ENCODE measurements around the gene FSD1L. TPM values are rescaled to one million over a fixed set of nuclear protein-coding genes. Genes with fewer than 3 reads are reported as not detected.
A peak's percentile ranks its signal among the peaks of the same experiment; 100 is the strongest.

The FSD1L gene
- total RNA-seq, 1 donor: 1.6 TPM

DNA sequence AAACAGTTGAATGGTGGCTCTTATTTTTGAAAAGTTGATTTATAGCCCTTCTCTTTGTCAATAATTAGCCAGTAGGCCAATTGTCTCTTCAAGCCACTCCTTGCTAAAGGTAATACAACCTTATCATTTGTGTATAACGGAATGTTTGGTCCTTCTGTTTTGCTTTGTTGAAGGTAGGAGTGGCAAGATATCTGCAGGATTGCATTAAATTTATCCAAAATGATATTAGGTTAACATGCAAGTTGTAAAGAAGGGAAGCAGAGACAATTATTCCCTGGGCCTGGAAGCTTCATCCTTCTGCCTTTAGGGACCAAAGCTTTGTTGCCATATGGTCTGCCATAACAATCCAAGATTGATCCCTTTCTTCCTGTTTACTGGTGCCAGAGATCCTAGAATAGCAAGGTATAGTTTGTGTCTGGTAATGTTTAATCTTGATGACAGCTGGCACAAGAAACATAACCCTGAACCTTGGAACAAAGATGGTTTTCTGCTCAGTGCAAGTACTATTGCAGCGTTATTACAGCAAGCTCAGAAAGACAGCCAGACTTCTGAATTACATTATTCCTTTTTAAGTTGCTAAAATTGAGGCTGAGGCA is 15.5 kb upstream of the FSD1L start:
- no peak for DNase-seq (ENCODE audit: low read depth in 2 of 3, low spot score in 2 of 3)

DNA sequence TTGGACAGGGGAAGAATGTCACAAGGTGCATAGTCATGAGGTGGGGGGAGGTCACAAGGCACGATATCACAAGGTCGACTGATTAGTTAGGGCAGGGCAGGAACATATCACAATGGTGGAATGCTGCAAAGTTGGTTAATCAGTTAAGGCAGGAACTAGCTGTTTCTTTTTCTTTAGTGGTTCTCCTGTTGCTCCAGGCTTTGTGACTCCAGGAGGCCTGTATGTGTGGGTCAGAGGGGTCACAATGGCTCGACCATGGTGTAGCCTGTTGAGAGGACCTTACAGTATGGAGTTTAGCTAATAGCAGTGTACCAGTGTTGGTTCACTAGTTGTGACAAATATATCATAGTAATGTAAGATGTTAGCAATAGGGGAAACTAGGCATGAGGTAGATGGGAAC is 12.4 kb upstream of the FSD1L start:
- no peak for DNase-seq (ENCODE audit: low read depth in 2 of 3, low spot score in 2 of 3)

DNA sequence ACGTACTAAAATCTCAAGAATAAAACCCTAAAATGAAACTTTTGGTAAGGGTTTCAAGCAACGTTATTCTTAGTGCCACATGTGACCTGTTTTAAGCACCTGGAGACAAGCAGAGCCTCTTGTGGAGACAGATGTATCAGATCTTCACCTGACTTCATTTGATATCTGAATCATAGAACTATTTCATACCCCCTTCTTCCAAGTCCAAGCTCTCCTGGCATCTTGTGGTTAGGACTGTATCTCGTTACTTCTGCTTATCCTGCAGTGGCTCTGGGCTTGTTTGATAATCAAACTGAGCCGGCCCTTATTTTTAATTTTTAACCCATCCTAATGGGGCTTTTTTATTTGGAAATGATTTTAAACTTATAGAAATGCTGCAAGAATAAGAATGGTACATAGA is 11.1 kb upstream of the FSD1L start:
- DNase-seq (ENCODE audit: low read depth in 2 of 3, low spot score in 2 of 3): no peak

DNA sequence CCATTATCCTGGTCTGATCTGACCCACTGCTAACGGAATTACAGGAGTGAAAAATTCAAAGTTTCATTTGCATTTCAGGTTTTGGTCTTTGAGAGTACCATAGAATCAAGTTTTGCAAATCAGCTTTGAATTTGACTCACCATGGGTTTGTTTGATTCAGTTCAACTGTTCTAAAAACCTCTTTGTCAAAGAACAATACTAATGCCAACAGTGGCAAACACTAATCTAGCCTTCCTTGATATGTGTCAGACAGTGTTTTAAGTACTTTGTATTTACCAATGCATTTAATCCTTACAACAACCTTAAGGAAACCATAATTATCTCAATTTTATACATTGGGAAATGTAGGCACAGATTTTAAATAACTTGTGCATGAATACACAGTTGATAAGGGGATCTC is 10.1 kb upstream of the FSD1L start:
- DNase-seq (ENCODE audit: low read depth in 2 of 3, low spot score in 2 of 3): no peak

DNA sequence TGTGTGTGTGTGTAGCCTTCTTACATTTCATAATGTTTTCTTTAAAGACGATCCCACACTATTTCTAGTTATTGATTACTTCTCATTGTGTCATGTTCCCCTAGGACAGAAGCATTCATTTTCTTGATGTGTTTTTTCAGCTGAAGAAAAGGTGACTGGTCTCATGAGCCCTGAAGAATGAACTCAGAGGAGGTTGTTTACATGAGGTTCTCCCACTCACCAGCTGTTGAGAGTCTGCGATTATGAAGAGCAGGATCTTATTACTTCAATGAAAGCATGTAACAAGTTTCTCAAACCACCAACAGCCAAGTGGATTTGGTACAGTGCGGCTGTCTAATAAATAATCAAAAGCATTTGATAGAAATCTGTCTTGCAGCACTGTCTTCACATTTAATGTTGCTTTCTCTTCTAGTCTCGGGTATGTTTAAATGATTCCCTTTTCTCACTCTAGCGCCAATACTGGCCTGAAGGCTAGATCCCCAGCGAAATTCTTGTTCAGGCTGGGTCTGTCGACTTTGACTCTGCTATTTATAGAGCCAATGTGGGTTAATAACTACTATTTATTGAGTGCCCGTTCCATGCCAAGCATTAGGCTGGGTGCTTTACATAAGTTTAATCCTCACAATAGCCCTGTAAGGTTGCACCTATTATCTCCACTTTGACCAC is 9.6 kb upstream of the FSD1L start:
- DNase-seq (ENCODE audit: low read depth in 2 of 3, low spot score in 2 of 3): no peak

DNA sequence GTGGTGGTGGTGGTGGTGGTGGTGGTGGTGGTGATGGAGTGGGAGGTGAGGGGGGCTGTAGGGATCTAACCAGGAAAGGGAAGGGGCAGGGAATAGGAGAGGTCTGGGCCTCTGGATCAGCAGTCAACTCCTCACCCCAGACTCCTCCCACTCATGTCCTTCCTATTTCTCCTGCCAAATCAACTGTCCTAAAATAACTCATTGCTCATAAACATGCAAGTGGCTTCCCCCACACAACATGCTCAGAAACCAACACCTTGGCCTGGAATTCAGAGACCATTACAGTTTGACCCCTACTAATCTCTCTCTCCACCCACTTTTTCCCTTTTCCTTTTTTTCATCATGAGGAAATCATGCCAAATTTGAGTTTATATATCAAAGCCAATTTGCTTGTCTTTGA is 8.4 kb upstream of the FSD1L start:
- DNase-seq (ENCODE audit: low read depth in 2 of 3, low spot score in 2 of 3): no peak

DNA sequence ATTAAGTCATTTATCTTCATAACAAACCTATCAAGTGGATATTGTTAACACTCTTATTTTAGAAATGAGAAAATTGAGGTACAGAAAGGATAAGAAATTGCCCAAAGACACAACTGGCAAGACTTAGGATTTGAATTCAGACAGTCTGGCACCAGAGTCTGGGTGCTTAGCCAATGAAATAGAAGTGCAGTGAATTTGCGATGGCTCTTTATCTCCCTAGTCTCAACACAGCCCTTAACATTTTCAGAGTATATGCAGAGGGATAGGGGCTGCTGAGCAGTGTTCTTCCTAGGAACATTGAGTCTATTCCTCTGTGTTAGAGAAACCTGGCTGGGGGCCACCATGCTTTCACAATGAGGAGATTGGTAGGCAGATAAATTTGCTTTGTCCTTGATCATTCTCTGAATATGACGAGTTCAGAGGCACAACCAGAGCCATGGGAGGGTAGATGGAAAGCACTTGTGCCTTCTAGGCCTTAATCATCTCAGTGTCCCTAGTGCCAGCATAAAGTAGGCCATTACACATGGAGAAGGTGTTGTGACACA is 6.1 kb upstream of the FSD1L start:
- DNase-seq (ENCODE audit: low read depth in 2 of 3, low spot score in 2 of 3): no peak

DNA sequence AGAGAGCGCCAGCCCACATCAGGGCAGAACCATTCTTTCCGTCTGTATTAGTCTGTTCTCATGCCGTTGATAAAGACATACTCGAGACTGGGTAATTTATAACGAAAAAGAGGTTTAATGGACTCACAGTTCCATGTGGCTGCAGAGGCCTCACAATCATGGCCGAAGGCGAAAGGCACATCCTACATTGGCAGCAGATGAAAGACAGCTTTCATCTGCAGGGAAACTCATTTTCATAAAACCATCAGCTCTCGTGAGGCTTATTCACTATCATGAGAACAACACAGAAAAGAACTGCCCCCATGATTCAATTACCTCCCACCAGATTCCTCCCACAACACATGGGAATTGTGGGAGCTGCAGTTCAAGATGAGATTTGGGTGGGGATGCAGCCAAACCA is 4.7 kb upstream of the FSD1L start:
- no peak for DNase-seq (ENCODE audit: low read depth in 2 of 3, low spot score in 2 of 3)

DNA sequence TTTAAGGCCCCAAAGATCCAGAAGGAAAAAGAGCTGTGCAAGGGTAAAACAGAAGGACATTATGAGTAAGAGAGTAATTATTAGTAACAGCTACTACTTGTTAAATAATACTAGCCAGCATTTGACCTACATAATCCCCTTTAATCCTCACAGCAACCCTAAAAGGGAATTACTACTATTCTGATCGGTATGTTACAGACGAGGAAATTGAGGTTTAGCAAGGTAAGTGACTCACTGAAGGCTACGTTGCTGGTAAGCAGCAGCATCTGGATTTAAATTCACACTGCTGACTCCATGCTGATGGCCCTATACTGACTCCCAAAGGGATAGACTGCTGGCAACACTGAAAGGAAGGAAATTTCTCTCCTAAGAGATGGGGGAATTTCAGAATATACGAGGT is 3.7 kb upstream of the FSD1L start:
- no peak for DNase-seq (ENCODE audit: low read depth in 2 of 3, low spot score in 2 of 3)

DNA sequence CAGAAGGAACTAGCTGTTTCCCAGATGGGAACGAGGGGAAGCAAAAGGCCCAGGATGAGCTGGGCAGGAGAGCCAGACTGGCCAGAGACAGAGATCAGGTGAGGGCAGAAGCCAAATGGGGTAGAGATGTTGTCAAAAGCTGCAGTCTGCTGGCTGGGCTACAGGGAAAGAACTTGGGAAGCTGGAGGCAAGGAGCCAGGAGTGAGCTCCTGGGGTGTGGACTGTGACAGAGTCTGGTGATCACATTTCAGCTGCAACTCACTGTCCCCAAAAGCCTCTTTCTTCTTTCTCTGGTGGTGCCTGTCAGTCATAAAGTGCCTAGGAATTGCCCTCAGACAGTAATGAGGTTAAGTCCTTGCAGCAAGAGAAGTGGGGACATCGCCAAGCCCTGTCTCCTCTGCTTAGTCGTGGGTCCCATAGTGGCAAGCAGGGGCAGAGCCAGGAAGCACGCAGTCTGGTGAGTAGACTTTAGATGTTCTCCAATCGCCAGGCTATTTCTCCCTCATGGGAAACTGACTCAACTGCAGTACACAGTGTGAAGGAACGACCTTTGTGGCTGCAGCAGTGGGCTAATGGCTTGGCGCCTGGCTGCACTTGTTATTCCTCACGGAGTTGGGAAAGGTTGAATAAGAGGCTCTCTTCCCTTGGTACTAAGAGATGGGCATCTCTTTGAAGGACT is 2.5 kb upstream of the FSD1L start:
- DNase-seq (ENCODE audit: low read depth in 2 of 3, low spot score in 2 of 3): no peak

DNA sequence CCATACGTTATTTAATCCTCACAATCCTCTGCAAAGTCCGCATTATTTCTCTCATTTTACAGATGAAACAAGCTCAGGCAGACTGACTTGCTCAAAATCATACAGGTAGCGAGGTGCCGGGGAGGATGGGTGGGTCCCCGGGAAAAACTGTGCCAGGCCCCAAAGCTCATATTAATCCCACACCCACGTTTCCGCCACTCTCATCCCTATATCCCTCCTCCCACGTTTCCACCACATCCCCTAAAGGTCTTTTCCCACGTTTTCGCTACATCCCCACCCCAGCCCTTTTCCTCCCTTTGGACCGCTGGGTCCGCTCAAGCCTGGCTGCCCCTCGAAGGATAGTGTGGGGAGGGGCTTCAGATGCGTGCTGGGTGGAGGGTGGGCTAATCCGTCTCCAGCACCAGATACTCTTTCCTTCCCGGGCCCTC is 434 bp upstream of the FSD1L start:
- DNase-seq (ENCODE audit: low read depth in 2 of 3, low spot score in 2 of 3): no peak

DNA sequence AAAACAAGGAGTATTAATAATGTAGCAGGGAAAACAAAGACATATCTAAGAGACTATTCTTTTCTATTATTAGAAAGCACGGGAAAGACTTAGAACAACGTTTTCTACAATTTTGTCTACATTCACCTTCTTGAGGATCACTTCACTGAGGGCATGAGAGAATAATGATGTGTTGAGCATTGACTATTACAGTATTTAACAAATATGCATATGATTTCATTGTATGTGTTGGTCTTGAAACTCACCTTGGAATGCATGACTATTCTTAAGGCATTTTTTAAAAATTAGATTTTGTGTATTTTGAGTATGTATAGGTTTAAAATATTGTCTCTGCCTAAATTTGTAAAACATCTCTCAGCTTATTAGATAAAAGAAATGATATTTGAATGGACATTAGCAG is 1.2 kb downstream of the FSD1L start:
- DNase-seq (ENCODE audit: low read depth in 2 of 3, low spot score in 2 of 3): no peak

DNA sequence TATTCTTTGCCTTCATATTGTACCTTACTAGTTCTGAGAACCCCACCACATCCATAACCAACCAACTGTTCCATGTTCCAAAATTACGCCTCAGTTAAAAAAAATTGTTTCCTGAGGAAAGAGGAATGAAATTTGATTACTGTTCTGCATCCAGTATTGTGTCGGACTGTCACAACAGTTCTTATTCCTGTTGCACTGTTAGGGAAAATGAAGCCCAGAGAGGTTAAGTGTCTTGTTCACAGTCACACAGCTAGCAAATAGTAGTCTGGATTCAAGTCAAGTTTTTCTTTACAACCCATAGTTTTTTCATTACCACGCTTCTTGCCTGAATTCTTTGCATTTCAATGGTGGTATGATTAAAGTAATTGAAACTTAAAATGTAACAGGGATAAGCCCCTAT is 4.4 kb downstream of the FSD1L start:
- no peak for DNase-seq (ENCODE audit: low read depth in 2 of 3, low spot score in 2 of 3)

DNA sequence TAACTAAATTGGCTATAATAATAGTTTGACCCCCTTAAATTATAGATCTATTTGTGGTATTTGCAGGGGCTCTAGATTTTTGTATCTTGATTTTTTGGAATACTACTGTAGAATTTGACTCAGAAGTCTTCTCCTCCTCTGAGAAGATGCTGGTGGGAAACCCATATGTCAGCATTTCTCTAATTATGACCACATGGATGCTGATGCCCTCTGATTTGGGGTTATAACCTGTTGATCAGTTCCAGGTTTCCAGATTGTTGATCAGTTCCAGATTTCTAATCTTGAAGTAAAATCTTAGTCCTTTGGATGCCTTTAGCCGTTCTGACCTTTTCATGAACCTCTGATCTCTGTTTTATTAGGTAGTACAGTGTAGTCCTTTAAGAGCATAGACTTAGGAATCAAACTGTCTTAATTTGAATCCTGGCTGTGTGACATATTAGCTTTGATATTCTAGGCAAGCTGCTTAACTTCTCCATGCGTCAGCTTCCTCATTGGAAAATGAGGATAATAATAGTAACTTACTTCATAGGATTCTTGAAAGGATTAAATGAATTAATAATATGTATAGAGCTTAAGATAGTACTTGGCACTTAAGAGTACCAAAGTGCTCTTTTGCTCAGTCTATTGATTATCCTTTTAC is 8.1 kb downstream of the FSD1L start:
- DNase-seq (ENCODE audit: low read depth in 2 of 3, low spot score in 2 of 3): no peak

DNA sequence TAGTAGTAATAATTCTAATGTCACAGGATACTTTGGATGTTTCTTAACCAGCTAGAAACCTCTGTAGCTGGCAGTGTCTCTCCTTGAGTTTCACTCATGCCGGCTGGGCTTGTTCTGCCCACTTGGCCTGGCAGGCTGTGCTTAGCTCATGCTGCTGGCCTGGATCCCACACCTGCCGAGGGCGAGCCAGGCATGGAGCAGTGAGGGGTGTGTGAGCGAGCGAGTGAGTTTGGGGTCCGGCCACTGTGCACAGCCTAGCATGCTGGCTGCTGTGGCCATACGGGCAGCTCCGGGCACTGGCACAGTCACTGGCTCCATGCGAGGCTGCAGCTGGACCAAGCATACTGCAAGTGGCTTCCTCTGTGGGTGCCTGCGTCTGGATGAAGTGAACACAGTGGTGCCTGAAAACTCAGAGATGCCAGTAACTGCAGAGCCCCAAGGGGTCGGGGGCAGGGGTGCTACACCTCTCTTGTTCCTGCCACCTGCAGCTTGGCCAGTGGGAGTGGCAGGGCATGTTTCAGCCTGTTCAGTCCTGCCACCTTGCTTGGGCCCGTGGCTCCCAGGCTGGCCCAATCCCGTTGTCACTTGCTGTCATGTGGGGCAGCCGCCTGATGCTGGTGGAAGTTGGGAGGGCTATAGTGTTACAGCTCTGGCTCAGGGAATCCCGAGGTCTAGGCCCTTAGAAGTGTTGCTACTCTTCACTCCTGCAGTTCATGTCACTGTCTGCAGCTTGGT is 9.9 kb downstream of the FSD1L start:
- no peak for DNase-seq (ENCODE audit: low read depth in 2 of 3, low spot score in 2 of 3)

DNA sequence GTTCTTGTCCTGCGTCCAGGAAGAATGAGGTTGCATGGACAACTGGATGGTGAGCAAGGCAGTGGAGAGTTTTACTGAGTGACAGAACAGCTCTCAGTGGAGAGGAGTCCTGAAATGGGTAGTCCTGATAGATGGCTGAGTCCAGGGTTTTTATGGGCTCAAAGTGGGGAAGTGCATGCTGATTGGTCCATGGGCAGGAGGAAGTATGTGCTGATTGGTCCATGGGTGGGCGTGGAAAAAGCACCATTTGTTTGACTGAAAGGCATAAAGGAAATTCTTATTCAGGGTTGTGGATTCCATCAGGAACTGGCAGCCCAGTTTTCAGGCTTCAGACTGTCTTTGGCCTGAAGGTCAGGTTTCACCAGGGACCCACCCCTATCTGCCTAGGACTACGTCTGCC is 10.6 kb downstream of the FSD1L start:
- peak in 1 of 3 donors; percentile 19 for DNase-seq (ENCODE audit: low read depth in 2 of 3, low spot score in 2 of 3)

DNA sequence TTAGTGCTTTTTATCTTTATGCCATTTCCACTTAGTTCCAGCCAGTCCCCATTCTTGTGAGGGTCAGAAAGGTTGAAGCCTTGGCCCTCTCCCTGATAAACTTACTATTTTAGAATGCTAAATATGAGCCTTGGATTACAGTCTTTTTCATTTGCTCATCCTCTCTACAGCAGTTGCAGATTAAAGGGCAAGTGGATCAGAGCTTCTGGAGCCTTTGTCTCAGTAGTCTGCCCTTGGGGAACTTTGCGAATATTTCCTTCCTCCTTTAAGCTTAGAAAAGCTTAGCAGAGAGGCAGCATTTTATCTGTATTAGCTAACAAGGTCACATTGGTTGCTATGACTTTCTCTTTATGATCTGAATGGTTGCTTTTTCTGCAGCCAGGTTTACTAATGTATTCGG is 11.5 kb downstream of the FSD1L start:
- DNase-seq (ENCODE audit: low read depth in 2 of 3, low spot score in 2 of 3): no peak

DNA sequence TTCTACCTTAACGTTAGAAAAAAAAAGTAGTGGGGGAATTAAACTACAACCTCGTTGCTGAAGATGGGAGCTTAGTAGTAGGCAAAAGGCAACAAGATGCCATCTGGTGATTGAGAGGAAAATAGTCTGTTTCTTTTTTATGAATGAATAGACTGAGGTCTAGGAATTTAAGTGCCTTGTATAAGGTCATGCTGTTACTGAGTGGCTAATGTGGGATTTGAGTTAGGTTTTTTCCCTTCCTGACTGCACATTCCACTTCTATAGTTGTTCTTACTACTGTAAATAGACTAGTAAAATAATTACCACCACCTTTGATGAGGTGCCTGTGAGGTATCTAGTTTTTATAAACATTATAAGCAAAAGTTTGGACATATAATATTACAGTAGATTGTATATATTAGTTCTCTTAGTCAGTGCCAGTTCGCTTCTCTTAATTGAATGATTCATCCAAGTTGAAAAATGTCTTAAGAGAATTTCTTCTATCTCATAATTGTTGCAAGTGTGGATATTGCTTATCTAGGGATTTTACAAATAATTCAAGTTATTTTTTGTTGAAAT is 19.1 kb downstream of the FSD1L start:
- no peak for DNase-seq (ENCODE audit: low read depth in 2 of 3, low spot score in 2 of 3)

DNA sequence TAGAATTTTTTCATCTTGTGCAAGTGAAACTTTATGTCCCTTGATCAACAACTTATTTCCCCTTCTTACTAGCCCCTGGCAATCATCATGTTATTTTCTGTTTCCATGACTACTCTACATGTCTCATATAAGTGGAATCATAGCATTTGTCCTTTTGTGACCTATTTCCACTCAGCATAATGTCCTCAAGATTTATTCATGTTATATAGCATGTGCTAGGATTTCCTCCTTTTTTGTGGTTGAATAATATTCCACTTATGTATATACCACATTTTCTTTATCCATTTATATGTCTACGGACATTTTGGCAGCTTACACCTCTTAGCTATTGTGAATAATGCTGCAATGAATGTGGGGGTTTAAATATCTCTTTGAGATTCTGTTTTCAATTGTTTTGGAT is 21.0 kb downstream of the FSD1L start:
- DNase-seq (ENCODE audit: low read depth in 2 of 3, low spot score in 2 of 3): no peak

DNA sequence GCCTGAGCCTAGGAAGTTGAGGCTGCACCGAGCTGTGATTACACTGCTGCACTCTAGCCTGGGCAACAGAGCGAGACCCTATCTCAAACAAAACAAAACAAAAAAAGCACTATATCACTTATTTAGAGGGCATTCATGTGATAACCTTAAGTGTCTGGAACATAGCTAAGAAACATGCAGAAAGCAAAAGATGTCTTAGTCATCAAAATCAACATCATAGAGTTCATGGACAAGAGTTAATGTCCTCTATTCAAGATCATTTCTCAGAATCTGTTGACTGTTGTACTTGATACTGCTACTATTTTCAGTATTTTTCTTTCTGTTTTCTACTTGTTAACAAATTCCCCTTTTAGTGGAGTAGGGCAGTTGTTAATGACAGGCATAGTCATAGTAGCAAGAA is 25.4 kb downstream of the FSD1L start:
- no peak for DNase-seq (ENCODE audit: low read depth in 2 of 3, low spot score in 2 of 3)

DNA sequence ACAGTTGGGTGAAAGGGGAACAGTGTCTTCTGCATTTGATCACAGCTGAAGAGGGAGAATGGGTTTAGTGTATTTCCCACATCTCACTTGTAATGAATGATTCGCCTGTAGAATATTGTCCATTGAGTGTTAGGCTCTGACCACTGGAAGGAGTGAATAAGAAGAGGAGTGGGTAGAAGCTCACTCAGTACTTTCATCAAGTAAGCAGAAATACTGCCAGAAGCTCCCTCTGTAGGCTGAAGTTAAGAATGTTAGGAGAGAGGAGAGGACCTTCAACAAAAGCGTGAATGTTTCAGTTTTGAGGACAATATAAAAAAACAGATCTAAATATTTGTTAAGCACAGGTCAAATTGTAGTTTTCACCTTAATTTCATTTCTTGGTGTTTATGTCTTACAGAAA is 27.5 kb downstream of the FSD1L start:
- DNase-seq (ENCODE audit: low read depth in 2 of 3, low spot score in 2 of 3): peak in 2 of 3 donors; percentile 3 to 35
